Tibial artery (tissue), 4 donors: ENCODE measurements around the gene ARHGAP32.

Experiments used
- DNase-seq, 2 donors: peaks; one replicate each; pipeline ENCODE4 v3.0.0-alpha.2; 2019
- H3K27ac ChIP-seq, 2 donors: fragments of 200-600 bp; sonication (generic) in 1 of 2; 1 replicate in 1 of 2; 2 replicates in 1 of 2; pipeline ENCODE4 v1.5.1; 2018 to 2019; ENCODE audit warnings: mild to moderate bottlenecking in 1 of 2
- H3K27me3 ChIP-seq, 2 donors: fragments of 200-600 bp; sonication (generic) in 1 of 2; one replicate each; pipeline versions ENCODE4 v1.5.1 to v1.6.0; 2016 to 2019
- H3K36me3 ChIP-seq, 3 donors: fragments of 200-600 bp; sonication (generic) in 2 of 3; one replicate each; pipeline ENCODE4 v1.5.1; 2016 to 2019; ENCODE audit warnings: mild to moderate bottlenecking in 2 of 3
- H3K4me1 ChIP-seq, 4 donors: fragments of 200-600 bp; sonication (generic) in 2 of 4; 1 replicate in 3 of 4; 2 replicates in 1 of 4; pipeline ENCODE4 v1.5.1; 2016 to 2019
- H3K4me3 ChIP-seq, 2 donors: fragments of 200-600 bp; sonication (generic) in 1 of 2; 1 replicate in 1 of 2; 2 replicates in 1 of 2; pipeline ENCODE4 v1.5.1; 2018 to 2019; ENCODE audit warnings: mild to moderate bottlenecking in 2 of 2
- H3K9me3 ChIP-seq, 3 donors: fragments of 200-600 bp; sonication (generic) in 1 of 3; one replicate each; pipeline ENCODE4 v1.5.1; 2016 to 2019
- intact Hi-C: fragments of 100-400 bp; cut with DNase I; formaldehyde crosslinking; loops from one replicate; pipeline ENCODE4 v1.15.0; 2023; ENCODE audit warnings: low total_unique reads
- TF ChIP-seq, protein P1 (sequence below), 2 experiments: fragments of 200-600 bp in 1 of 2; fragments of 450-650 bp in 1 of 2; IDR thresholded peaks; one replicate each; pipeline ENCODE4 v1.5.1; 2017 to 2019; ENCODE audit warnings: antibody characterized with exemption in 2 of 2, mild to moderate bottlenecking in 1 of 2, moderate library complexity in 1 of 2

Gene ARHGAP32

DNA sequence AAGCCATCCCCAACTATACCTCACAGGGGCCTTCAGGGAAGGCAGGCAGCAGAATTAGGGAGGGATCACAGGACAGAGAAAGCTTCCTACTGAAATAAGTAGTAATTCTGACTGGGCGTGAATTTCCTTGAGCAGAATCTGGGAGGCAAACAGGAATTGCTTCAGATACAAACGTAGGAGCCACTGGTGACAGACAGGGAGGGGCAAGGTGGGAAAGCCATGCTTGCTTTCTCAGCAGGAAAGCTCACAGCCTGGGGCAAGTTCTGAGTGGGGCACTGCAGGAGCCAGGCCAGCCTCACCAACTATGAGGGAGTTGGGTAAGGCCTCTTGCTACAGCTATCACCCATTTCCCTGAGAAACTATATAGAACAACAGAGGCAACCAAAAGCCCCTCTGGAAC, 43.6 kb downstream of the ARHGAP32 start:
- Histone ChIP-seq H3K9me3 (peaks cover 0 to 26% (median 0%) of the 10 kb centered on the region in 3 donors), H3K27ac (no peak overlapping the region), H3K4me1 (peaks cover 0 to 3% (median under 1%) of the 10 kb centered on the region in 4 donors), H3K4me3 (no peak overlapping the region), H3K36me3 (peaks cover 0 to 3% (median 0%) of the 10 kb centered on the region in 3 donors), H3K27me3 (no peaks in the 10 kb centered on the region)
- DNase-seq: no peak
- intact Hi-C loops: no loop called here
- TF ChIP-seq, protein P1, sequence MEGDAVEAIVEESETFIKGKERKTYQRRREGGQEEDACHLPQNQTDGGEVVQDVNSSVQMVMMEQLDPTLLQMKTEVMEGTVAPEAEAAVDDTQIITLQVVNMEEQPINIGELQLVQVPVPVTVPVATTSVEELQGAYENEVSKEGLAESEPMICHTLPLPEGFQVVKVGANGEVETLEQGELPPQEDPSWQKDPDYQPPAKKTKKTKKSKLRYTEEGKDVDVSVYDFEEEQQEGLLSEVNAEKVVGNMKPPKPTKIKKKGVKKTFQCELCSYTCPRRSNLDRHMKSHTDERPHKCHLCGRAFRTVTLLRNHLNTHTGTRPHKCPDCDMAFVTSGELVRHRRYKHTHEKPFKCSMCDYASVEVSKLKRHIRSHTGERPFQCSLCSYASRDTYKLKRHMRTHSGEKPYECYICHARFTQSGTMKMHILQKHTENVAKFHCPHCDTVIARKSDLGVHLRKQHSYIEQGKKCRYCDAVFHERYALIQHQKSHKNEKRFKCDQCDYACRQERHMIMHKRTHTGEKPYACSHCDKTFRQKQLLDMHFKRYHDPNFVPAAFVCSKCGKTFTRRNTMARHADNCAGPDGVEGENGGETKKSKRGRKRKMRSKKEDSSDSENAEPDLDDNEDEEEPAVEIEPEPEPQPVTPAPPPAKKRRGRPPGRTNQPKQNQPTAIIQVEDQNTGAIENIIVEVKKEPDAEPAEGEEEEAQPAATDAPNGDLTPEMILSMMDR (IDR thresholded peaks at IDR 0.05): no peak

DNA sequence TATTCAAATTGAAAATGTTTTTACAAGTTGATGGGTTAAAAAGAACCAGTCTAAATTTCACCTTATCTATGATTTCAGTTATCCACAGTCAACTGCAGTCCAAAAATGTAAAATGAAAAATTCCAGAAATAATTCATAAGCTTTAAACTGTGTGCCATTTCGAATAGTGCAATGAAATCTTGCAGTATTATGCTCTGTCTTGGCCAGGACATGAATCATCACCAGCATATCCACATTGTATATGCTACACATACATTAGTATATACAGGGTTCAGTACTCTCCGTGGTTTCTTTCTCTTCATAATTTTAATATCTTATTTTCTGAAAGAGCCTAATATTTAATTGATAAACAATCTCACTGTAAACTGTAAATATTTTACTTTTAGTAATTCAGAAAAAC, 45.9 kb downstream of the ARHGAP32 start:
- no peaks in the 10 kb centered on the region for H3K27me3 ChIP-seq
- no peak overlapping the region for H3K27ac ChIP-seq
- intact Hi-C loops: no loop called here
- H3K4me1 ChIP-seq: peaks cover 0 to 17% (median 3%) of the 10 kb centered on the region in 4 donors
- H3K4me3 ChIP-seq: no peak overlapping the region
- no peaks in the 10 kb centered on the region for H3K36me3 ChIP-seq
- TF ChIP-seq, protein P1 (IDR thresholded peaks at IDR 0.05): no peak
- no peak for DNase-seq
- H3K9me3 ChIP-seq: peaks cover 0 to 16% (median 0%) of the 10 kb centered on the region in 3 donors

DNA sequence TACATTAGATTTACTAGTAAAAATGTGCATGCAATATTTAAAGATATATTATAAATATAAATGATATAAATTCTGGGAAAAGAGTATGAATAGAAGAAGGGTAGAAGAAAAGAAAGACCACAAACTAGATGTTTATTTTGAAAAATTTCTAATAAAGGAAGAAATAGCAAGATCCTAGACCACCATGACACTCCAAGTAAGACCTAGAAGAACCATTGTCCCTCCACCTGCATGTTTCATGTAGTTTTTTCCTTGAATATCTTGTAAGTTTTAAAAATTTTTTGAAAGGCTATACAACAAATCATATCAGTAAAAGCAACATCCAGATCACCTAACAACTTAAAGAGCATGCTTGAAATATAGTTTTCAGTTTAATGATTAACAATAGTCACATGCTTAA, 46.8 kb downstream of the ARHGAP32 start:
- intact Hi-C loops: no loop called here
- no peaks in the 10 kb centered on the region for H3K27me3 ChIP-seq
- H3K4me3 ChIP-seq: no peak overlapping the region
- no peak for DNase-seq
- H3K36me3 ChIP-seq: no peaks in the 10 kb centered on the region
- no peak overlapping the region for H3K27ac ChIP-seq
- H3K9me3 ChIP-seq: peaks cover 0 to 8% (median 0%) of the 10 kb centered on the region in 3 donors
- peaks cover 0 to 17% (median 3%) of the 10 kb centered on the region in 4 donors for H3K4me1 ChIP-seq
- TF ChIP-seq, protein P1 (IDR thresholded peaks at IDR 0.05): no peak

DNA sequence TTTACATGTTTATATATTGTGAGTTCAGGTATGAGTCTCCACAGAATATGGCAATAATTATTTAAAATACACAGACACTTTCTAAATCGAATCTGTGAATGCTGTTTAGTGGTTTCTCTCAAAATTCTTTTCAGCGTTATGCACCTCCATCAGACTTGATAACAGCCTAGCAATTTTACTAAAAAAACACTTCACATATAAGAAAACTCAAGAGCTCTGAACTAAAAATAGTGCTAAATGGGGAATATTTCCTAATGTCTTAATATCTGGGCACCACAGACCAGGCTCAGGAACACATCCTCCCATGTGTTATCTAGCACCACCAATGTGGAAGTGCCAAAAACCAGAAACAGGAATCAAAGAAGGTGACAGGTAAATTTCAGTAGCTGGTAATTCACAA, 47.9 kb downstream of the ARHGAP32 start:
- peaks cover 0 to 17% (median 3%) of the 10 kb centered on the region in 4 donors for H3K4me1 ChIP-seq
- H3K4me3 ChIP-seq: no peak overlapping the region
- intact Hi-C loops: no loop called here
- H3K36me3 ChIP-seq: no peaks in the 10 kb centered on the region
- TF ChIP-seq, protein P1 (IDR thresholded peaks at IDR 0.05): no peak
- peaks cover 0 to 3% (median 0%) of the 10 kb centered on the region in 3 donors for H3K9me3 ChIP-seq
- no peak overlapping the region for H3K27ac ChIP-seq
- no peak for DNase-seq
- H3K27me3 ChIP-seq: no peaks in the 10 kb centered on the region

DNA sequence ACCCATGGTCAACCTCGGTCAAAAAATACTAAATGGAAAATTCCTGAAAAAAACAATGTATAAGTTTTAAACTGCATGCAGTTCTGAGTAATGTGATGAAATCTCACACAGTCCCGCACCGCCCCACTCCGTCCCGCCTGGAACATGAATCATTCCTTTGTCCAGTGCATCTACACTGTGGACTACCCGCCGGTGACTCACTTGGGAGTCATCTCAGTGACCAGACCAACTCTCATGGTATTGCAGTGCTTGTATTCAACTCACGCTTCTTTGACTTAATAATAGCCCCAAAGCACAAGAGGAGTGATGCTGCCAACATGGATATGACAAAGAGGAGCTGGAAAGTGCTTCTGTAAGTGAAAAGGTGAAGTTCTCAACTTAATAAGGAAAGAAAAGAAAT, 48.8 kb downstream of the ARHGAP32 start:
- H3K27me3 ChIP-seq: no peaks in the 10 kb centered on the region
- no peaks in the 10 kb centered on the region for H3K9me3 ChIP-seq
- TF ChIP-seq, protein P1 (IDR thresholded peaks at IDR 0.05): no peak
- peak; percentile 83 to 88 for DNase-seq
- H3K4me1 ChIP-seq: peaks cover 0 to 17% (median 3%) of the 10 kb centered on the region in 4 donors
- H3K36me3 ChIP-seq: no peaks in the 10 kb centered on the region
- no peak overlapping the region for H3K4me3 ChIP-seq
- intact Hi-C loops: no loop called here
- no peak overlapping the region for H3K27ac ChIP-seq
